GM19463 (cell line): Measurements from ENCODE around the gene KRT72.

Experiments used
- ATAC-seq: cut with Tn5 transposase; IDR thresholded peaks from one replicate; pipeline ENCODE4 v1.9.1; 2021; ENCODE audit warnings: mild to moderate bottlenecking, moderate library complexity; ENCODE audit not compliant: unreplicated experiment

The KRT72 gene

DNA sequence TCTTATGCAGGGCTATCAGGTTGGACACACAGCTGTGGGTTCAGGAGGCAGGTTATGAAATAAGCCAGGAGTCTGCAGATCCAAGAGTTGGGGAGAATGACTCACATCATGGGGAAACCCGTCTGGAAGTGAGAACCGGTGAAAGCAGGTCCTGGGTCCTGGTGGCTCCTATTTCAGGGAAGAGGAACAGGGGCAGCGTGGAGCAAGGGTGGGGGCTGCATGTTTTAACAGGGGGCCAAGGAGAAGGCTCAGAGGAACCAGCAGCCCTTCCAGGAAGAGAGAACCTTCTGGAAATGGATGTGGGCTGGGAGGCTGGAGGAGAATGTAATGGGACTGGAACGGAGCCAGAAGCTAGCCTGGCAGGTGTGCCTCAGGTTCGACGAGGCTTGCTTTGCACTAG, 19.8 kb downstream of the KRT72 start:
- no peak for ATAC-seq

DNA sequence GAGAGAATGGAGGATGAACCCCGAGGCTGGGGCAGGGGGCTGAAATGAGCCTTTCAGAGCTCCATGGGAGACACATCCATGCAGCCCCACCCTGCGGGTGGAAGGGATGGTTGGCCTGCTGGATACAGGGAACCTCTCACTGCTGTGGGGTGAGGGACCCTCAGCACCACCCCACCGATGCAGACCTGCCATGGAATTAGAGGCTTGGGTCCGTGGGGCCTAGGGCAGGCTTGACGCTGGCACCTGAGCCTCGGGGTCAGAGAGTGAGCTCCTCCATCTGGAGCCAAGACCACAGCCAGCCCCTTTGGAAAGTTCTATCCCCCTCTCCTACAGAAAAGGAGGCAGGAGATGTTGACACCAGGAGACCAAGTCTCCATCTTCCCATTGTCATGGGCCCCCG, 20.2 kb downstream of the KRT72 start:
- ATAC-seq = no peak

DNA sequence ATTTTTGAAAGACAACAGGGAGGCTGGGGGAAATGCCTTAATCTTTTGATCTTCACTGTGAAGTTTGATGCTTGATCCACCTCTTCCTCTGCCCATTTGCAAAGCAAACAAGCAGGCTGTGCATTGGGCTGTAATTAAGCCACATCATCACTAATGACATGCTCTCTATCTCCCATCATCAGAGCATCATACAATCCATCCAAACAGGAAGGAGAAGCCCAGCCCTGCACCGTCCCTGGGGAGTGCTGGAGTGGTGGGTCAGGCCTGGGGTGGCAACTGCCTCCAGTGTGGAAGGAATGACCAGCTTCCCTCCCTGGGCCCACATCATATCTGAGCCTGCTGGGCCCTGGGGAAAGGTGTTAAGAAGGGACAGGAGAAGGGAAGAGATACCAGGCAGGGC, 20.8 kb downstream of the KRT72 start:
- no peak for ATAC-seq

DNA sequence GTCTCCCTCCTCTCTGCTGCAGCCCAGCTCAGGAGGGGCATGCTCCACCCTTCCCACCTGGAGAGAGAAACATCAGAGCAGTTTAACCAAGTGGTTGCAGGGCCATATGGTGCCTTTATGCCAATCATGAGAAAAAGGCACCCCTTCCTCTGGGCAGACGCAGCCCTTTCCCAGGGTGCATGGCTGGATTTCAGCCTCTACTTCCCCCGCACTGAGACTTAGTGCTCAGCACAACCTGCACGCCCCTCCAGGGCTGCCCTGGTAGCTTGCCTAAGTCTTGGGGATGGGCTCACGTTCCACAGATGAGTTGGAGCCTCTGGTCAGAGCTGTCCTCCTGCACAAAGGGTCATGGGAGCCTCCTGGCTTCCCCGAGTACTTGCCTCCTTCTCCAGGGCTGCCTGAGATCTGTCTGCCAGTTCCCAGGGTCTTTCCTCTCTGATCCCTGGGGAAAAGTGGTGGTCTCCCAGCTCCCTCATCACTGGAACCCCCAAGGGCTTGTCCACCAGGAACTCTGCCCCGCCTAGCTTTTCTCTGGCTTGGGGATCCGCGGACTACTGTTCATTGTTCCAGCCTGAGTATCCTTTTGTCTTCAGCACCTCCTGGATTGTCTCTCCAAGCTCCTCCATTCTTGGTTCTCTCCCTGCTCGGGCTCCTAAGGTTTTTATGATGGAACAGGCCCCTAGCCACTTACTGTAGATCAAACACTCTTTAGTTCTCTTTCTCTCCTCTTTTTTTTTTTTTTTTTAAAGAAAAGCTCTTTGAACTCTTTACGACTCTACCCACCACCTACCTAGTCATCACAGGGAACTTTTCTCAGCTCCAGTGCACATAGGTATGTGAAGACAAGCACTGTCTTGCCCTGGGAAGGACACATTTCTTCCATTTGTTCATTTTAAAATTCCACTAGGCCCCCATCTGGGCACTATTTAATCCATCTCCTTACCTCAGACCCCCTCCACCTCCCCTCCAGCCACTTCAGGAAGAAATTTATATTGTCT, 21.5 kb downstream of the KRT72 start:
- ATAC-seq = no peak

DNA sequence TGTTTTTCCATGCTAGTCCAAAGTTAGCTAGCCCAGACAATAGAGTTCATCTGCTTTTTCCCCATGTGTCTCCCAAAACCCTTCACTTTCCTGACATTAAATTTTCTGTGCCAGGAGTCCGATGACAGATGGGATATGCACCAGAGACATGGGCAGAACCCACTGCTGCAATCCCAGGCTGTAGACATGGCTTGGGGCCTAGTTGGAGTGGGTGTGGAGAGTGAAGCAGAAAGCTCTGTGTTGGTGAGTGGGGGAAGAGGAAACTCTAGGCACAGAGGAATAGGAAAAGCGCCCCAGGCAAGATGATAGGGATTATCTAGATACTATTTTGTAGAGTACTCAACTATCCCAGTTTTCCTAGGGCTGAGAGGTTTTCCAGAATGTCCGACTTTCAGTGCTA, 22.8 kb downstream of the KRT72 start:
- no peak for ATAC-seq

DNA sequence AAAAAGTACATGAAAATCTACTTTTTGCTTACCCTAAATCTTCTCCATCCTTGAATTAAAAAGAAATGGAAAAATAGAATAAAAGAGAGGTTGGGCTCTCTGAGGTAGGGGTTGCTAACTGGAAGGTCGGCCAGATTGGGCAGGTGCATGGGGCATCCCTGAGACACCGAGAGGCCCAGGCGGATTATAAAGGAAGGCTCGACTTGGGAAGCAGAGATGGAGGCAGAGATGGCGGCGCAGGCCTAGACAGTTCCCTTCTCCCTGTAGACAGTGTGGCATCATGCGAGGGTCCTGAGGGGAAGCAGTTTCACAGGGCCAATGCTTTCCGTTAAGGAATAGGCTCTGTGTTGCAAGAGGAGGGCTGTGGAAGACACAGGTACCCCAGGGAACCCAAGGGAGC, 23.9 kb downstream of the KRT72 start:
- ATAC-seq = no peak

DNA sequence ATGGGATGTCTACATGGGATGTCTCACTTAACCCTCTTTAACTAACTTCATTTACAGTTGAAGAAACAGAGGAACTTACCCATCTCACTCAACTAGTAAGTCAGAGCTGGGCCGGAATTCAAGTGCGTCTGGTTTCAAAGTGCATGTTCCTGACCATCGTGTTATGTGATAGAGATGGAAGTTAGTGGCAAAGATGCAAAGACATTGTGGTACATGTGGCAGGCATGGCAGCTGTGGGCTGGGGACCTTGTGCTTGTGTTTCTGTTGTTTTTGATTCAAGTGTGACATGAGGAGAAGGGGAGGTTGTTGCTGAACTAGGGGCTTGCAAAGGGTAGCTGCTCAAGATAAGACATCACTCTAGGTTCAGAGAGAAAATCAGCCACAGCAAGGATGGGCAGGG, 25.3 kb downstream of the KRT72 start:
- ATAC-seq = no peak

DNA sequence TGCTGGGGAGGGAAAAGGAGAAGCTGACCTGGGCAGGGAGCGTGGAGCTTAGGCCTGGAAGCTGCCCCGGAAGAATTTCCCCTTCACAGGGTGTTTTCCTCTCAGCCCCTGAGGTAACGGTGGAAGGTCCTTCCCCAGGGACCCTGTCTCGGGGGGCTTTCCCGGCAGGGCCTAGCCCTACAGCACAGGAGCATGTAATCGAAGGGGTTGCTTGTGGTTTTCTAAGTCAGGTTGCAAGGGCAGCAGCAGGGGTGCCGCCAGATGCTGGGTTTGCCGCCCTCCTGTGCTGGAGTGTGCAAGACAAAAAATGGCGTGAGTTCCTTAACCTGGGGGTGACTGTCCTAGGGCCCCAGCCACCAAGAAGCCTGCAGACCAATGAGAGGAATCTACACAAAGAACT, 26.0 kb downstream of the KRT72 start:
- ATAC-seq = no peak

DNA sequence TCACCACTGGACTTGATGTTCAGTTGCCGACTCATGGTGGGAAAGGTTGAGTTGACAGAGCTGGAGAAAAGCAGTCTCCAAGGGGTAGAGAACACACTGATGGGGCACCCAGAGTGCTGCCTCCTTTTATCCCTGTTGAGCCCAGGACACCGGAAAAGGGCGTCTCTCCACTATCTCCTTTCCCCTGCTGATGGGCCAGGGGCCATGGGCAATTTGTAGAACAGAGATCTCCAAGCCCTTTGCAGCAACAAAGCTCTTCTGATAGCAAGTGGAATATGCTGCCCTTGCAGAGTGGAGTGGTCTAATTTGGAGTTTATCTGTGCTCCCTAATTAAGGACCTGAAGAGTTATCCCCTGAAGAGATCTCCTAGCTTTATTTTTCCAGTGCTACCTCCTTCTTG, 27.5 kb downstream of the KRT72 start, which contains the start of gene KRT74:
Gene KRT74, minus strand, starts transcription at position 101 of the 400 bp plus-strand sequence. Its CDS starts 66 bp downstream, at position 35.
- no peak for ATAC-seq

DNA sequence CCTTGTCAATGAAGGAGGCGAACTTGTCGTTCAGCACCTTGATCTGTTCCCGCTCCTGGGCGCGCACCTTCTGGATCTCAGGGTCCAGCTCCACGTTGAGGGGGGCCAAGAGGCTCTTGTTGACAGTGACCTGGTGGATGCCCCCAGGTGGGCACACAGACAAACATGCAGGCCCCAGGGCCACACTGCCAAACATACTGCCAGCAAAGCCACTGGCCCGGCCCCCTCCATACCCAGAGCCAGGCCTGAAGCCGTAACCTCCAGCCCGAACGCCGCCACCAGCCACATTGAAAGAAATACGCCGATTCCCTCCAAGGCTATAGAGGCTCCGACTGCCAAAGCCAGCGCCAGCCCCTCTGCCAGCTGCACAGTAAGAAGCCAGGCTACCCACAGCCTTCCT, 28.0 kb downstream of the KRT72 start:
- no peak for ATAC-seq

DNA sequence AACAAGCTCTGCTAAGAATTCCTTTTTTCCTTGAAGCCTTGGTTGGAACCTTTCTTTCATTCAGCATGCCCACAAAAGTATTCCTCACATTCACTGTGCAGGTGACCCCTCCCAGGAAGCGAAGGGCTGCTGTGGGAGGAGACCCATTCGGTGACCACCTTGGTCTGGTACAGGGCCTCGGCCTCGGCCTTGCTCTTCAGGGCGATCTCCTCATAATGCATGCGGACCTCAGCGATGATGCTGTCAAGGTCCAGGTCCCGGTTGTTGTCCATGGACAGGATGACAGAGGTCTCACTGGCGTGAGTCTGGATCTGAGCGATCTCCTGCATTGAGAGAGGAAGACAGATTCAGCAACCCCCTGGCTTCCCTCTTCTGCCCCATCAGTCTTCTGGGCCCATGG, 30.8 kb downstream of the KRT72 start:
- ATAC-seq = no peak

DNA sequence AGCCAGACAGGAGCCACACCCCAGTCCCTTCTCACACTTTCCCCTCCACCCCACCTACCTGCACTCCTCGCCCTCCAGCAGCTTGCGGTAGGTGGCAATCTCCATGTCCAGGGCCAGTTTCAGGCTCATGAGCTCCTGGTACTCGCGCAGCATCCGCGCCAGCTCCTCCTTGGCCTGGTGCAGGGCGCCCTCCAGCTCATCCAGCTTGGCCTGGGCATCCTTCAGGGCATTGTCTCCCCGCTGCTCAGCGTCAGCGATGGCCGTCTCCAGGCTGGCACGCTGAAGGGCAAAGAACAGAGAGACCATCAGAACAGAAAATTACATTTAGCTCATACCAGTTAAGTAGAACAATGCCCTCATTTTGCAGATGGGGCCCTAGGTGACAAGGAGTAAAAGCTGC, 33.2 kb downstream of the KRT72 start:
- no peak for ATAC-seq

DNA sequence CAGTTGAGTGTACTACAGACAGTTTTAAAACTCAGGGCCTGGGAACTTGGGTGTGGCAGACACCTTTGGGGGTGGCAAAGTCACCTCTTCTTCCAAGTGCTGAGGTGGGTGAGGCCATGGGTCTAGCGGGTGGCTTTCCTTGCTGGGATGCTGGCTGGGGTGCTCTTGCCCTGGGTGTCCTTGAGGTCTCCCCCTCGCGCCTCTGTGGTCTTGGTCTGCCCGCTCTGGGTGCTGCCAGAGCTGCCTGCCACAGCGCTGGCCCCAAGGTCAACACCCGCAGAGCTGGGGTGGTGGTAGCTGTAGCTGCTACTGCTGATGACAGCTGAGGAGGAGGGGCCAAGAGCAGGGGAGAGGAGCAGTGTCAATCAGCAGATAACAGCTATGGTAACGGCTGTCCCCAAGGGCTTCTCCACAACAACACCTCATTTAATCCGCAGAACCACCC, 34.4 kb downstream of the KRT72 start:
- no peak for ATAC-seq

DNA sequence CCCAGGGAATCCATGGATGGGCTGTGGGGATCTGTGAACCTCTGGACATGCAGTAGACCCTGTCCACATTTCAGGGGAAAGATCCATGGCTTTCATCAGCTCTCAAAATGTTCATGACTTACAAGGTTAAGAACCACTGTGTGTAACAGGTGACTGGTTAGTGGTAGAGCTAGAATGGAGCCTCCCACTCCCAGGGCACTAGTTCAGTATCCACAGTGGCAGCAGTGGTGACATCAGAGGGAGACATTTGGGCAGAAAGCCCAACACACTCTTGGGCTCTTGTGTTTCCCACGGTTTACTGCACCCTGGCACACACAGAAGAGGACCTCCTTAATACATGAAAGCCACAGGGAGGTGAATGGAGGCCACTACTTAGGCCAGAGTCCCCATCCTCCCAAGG, 36.7 kb downstream of the KRT72 start:
- ATAC-seq = no peak

DNA sequence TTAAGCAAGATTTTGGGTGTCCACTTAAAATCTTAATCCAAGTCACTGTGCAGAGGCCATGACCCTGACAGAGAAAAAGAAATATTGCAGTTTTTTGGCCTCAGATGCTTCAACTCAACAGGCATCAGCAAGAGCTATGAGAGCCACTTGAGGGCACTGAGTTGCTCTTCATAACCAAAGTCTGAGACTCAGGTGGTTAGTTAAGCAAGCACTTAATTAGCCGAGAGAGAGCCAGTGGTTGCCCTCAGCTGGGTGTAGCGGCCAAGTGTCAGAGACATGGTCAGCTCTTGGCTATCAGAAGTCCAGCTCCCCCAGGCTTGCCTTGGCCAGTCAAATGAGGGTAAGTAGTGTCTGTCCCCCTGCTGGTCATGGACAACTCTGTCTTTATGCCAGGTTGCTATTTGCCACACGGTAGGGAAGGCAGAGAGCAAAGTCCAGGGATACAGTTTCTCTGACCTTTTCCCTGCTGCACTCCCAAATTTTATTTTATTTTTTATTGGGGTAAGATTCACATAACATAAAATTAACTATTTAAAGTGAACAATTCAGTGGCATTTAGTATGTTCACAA, 39.3 kb downstream of the KRT72 start:
- no peak for ATAC-seq

DNA sequence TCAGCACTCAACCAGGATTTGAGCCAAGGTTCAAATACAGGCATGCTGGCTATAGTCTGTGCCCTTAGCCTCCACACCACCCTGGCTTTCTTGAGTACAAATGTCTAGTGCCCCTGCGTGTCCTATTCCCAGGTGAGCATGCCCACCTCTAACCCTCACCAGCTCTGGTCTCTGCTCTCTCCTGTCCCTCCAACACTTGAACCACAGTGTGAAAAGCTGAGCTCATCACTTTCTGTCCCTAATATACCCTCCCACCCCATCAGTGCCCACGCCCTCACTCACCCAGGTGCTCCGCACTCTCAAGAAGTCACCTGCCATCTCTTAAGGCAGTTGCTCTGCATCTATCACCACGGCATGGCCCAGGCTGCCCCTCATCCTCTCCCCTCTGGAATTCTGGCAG, 41.3 kb downstream of the KRT72 start:
- ATAC-seq = no peak

DNA sequence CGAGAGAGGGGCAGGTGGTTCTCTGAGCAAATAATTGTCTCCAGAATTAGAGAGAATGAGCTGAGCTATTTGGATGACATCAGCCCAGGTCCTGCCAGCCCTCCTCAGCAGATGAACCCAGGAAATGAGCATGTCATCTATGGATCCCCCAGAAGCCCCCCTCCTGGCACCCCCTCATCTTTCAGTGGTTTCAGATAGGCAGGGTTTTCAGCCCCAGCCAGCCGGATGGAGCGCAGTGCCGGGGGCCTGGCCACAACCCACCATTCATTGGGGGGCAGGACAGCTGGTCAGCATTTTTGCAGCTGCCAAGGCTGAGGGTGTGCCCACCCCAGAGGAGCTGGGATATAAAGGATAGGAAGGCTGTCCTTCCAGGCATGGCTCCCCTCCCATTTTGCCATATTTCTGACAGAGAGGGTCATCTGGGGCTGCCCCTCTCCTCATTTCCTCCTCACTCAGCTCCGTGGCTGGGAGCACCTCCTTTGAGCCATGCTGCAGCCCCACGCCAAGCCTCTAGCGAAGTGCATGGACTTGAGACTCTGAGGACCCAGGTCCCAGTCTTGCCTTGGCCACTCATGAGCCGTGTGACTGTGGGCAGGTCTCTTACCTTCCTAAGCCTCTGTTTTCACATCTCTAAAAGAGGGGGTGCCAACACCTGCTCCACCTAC, 42.4 kb downstream of the KRT72 start:
- no peak for ATAC-seq

DNA sequence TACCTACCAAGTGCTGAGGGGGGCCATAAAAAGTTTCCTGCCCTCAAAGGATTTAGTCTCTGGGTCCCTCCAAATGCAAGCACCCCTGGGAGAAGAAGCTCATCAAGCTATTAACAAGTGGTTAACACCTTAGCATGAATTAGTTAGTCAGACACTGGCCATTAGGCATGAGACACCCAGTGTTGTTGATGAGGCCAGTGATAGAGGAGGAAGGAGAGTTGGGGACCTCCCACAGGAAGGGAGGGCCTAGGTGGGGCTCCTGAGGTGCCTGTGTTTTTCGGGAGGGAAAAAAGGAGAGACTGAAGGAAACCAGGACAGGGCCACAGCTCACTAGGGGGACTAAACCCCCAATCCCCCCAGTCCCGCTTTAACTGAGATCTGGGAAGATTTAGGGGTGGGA, 43.8 kb downstream of the KRT72 start:
- no peak for ATAC-seq

DNA sequence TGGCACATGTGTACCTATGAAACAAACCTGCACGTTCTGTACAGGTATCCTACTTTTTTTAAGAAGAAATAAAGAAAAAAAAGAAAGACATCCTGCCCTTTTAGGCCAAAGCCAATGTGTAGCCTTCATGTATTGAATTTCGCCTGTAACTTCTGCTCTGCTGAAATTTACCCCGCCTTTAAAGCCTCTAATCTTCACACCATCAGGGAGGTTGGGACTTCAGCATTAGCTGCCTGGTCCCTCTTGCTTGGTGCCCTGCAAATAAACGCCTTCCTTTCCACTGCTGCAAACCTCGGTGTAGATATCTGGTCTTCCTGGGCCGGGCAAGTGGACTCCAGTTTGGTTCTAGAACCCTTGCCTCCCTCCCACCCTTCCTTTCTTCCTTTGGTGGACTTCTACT, 45.7 kb downstream of the KRT72 start:
- no peak for ATAC-seq

DNA sequence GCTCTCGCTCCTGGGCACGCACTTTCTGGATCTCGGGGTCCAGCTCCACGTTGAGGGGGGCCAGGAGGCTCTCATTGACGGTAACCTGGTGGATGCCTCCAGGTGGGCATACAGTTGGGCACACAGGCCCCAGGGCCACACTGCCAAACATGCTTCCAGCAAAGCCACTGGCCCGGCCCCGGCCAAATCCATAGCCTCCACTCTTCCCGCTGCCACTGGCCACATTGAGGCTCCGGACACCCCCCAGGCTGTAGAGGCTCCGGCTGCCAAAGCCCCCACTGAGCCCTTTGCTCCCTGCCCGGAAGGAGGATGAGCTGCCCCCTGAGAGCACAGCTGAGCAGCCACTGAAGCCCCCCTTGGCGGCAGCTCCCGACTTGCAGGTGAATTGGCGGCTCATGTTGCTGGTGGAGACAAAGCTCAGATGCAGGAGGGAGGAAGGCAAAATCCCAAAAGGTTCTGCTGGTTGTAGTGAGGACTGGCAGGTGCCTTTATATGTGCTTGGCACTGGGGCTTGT, 48.5 kb downstream of the KRT72 start, which contains the start of gene KRT71:
Gene KRT71, minus strand, starts transcription at position 465 of the 515 bp plus-strand sequence. Its CDS starts 68 bp downstream, at position 397.
- ATAC-seq = no peak

DNA sequence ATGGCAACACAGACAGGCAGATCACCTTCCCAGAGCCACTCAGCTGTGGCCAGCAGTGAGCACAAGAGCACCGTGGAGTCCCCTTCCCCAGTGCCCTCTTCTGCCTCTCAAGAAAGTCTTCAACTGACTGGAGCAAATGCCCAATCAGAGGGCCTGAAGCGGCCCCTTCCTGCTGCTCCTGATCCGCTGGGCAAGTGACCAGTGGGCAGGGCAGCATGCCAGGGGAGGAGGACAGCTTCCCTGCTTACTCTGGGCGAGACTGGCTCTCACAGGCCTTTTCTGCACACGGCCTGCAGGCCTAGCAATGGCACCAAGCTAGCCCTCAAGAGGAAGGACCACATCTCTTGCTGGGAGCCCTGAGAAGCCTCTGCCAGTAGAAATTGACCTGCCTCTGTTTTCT, 49.2 kb downstream of the KRT72 start:
- no peak for ATAC-seq
